ENCODE data around the gene KCNJ2.

KCNJ2 gene

GRCh38 chr17:70138291-70138865 lies 31.0 kb upstream of the KCNJ2 start:
- Histone ChIP-seq H3K4me3 (ENCODE audit: low read depth in 1 of 2, low read length in 1 of 2) (no peak overlapping the region), H3K27ac (no peak overlapping the region), H3K27me3 (no peaks in the 10 kb centered on the region), H3K36me3 (no peaks in the 10 kb centered on the region), H3K4me1 (ENCODE audit: control insufficient read depth in 1 of 2, insufficient read depth in 1 of 2, low read depth in 1 of 2, low read length in 1 of 2) (no peaks in the 10 kb centered on the region), H3K9me3 (no peaks in the 10 kb centered on the region)
- TF ChIP-seq CTCF (IDR thresholded peaks at IDR 0.05) = no peak

GRCh38 chr17:70139449-70139993 lies 29.8 kb upstream of the KCNJ2 start:
- H3K9me3 ChIP-seq = no peaks in the 10 kb centered on the region
- no peak overlapping the region for H3K4me3 ChIP-seq (ENCODE audit: low read depth in 1 of 2, low read length in 1 of 2)
- H3K4me1 ChIP-seq (ENCODE audit: control insufficient read depth in 1 of 2, insufficient read depth in 1 of 2, low read depth in 1 of 2, low read length in 1 of 2) = no peaks in the 10 kb centered on the region
- no peak overlapping the region for H3K27ac ChIP-seq
- TF ChIP-seq CTCF (IDR thresholded peaks at IDR 0.05) = no peak
- H3K36me3 ChIP-seq = no peaks in the 10 kb centered on the region
- no peaks in the 10 kb centered on the region for H3K27me3 ChIP-seq

GRCh38 chr17:70144260-70144846 lies 25.0 kb upstream of the KCNJ2 start:
- H3K4me3 ChIP-seq (ENCODE audit: low read depth in 1 of 2, low read length in 1 of 2) = no peak overlapping the region
- H3K36me3 ChIP-seq = no peaks in the 10 kb centered on the region
- H3K9me3 ChIP-seq = no peaks in the 10 kb centered on the region
- peak; percentile 55 for TF ChIP-seq CTCF (IDR thresholded peaks at IDR 0.05)
- no peaks in the 10 kb centered on the region for H3K27me3 ChIP-seq
- H3K27ac ChIP-seq = no peak overlapping the region
- H3K4me1 ChIP-seq (ENCODE audit: control insufficient read depth in 1 of 2, insufficient read depth in 1 of 2, low read depth in 1 of 2, low read length in 1 of 2) = no peaks in the 10 kb centered on the region

GRCh38 chr17:70153210-70153609 lies 16.1 kb upstream of the KCNJ2 start:
- Histone ChIP-seq H3K4me3 (ENCODE audit: low read depth in 1 of 2, low read length in 1 of 2) (no peak overlapping the region), H3K9me3 (no peaks in the 10 kb centered on the region), H3K4me1 (ENCODE audit: control insufficient read depth in 1 of 2, insufficient read depth in 1 of 2, low read depth in 1 of 2, low read length in 1 of 2) (no peaks in the 10 kb centered on the region), H3K27me3 (no peaks in the 10 kb centered on the region), H3K27ac (no peak overlapping the region), H3K36me3 (no peaks in the 10 kb centered on the region)
- no peak for TF ChIP-seq CTCF (IDR thresholded peaks at IDR 0.05)

- H3K4me3 ChIP-seq (ENCODE audit: low read depth in 1 of 2, low read length in 1 of 2) = no peak overlapping the region
- H3K36me3 ChIP-seq = no peaks in the 10 kb centered on the region
- no peaks in the 10 kb centered on the region for H3K9me3 ChIP-seq
- H3K4me1 ChIP-seq (ENCODE audit: control insufficient read depth in 1 of 2, insufficient read depth in 1 of 2, low read depth in 1 of 2, low read length in 1 of 2) = no peaks in the 10 kb centered on the region
- no peak overlapping the region for H3K27ac ChIP-seq
- peaks cover 4% of the 10 kb centered on the region for H3K27me3 ChIP-seq
- TF ChIP-seq CTCF (IDR thresholded peaks at IDR 0.05) = no peak
Measured at GRCh38 chr17:70157151-70157550, 12.2 kb upstream of the KCNJ2 start.
